Skeletal muscle tissue (tissue), 4 donors: ENCODE results near the gene SLIT3. TPM values are rescaled to one million over a fixed set of nuclear protein-coding genes. Genes with fewer than 3 reads are reported as not detected.
"Not testable (repeated sequence)": the region's sequence is repeated elsewhere in the genome, so short reads cannot be mapped to it uniquely, and the experiment has no call there.

Experiments
- H3K27ac ChIP-seq: one replicate; pipeline ENCODE4 v1.7.0; 2013; ENCODE audit warnings: mild to moderate bottlenecking, low read depth, low read length, inconsistent platforms
- H3K27me3 ChIP-seq, 3 donors: one replicate each; pipeline ENCODE4 v1.7.0; 2013; ENCODE audit warnings: low read length in 3 of 3; ENCODE audit not compliant: control insufficient read depth in 3 of 3, insufficient read depth in 3 of 3
- H3K36me3 ChIP-seq, 3 donors: one replicate each; pipeline ENCODE4 v1.7.0; 2013; ENCODE audit warnings: low read length in 3 of 3; ENCODE audit not compliant: control insufficient read depth in 3 of 3, insufficient read depth in 3 of 3
- H3K4me1 ChIP-seq, 3 donors: one replicate each; pipeline ENCODE4 v1.7.0; 2013; ENCODE audit warnings: low read length in 3 of 3, mild to moderate bottlenecking in 3 of 3; ENCODE audit not compliant: control insufficient read depth in 3 of 3, insufficient read depth in 3 of 3
- H3K4me3 ChIP-seq, 3 donors: one replicate each; pipeline ENCODE4 v1.7.0; 2013; ENCODE audit warnings: low read length in 3 of 3
- H3K9ac ChIP-seq, 3 donors: one replicate each; pipeline ENCODE4 v1.7.0; 2013; ENCODE audit warnings: low read length in 3 of 3, mild to moderate bottlenecking in 3 of 3, moderate library complexity in 2 of 3, low read depth in 1 of 3
- H3K9me3 ChIP-seq, 3 donors: one replicate each; pipeline ENCODE4 v1.7.0; 2013; ENCODE audit warnings: low read length in 3 of 3; ENCODE audit not compliant: control insufficient read depth in 3 of 3
- total RNA-seq: library from RNA; depleted of rRNA; stranded (reverse); fragments of >200 nt; gene quantifications from one replicate; pipeline ENCODE4 v1.2.3, GENCODE V29; 2014
- donor health status: Osteomylitis.

The SLIT3 gene
- total RNA-seq, 1 donor from 2014 or later, result 7.8 TPM

- H3K27ac ChIP-seq, result no peak overlapping the region
- no peaks in the 10 kb centered on the region for H3K9me3 ChIP-seq
Measured at GRCh38 chr5:169149317-169149716, 151.6 kb downstream of the SLIT3 start.

GRCh38 chr5:169148138-169148740 is 152.7 kb downstream of the SLIT3 start:
- Histone ChIP-seq H3K4me1 (peaks cover 0 to 18% (median 2%) of the 10 kb centered on the region in 3 donors), H3K27me3 (no peaks in the 10 kb centered on the region), H3K9me3 (no peaks in the 10 kb centered on the region), H3K27ac (no peak overlapping the region), H3K36me3 (no peaks in the 10 kb centered on the region), H3K9ac (no peak overlapping the region), H3K4me3 (no peak overlapping the region)

More at GRCh38 chr5:169149317-169149716, 151.6 kb downstream of the SLIT3 start:
- H3K9ac ChIP-seq, result no peak overlapping the region
- peaks cover 0 to 18% (median 2%) of the 10 kb centered on the region in 3 donors for H3K4me1 ChIP-seq
- H3K36me3 ChIP-seq, result no peaks in the 10 kb centered on the region
- no peaks in the 10 kb centered on the region for H3K27me3 ChIP-seq
- H3K4me3 ChIP-seq, result no peak overlapping the region

GRCh38 chr5:169147534-169147933 is 153.4 kb downstream of the SLIT3 start:
- Histone ChIP-seq H3K27me3 (no peaks in the 10 kb centered on the region), H3K4me1 (peaks cover 2 to 20% (median 3%) of the 10 kb centered on the region in 3 donors), H3K27ac (no peak overlapping the region), H3K9ac (no peak overlapping the region), H3K36me3 (no peaks in the 10 kb centered on the region), H3K4me3 (no peak overlapping the region), H3K9me3 (no peaks in the 10 kb centered on the region)

- no peaks in the 10 kb centered on the region for H3K27me3 ChIP-seq
- H3K27ac ChIP-seq, result no peak overlapping the region
- no peak overlapping the region for H3K4me3 ChIP-seq
- H3K36me3 ChIP-seq, result no peaks in the 10 kb centered on the region
- H3K4me1 ChIP-seq, result peaks cover 5 to 12% (median 6%) of the 10 kb centered on the region in 3 donors
- no peaks in the 10 kb centered on the region for H3K9me3 ChIP-seq
- H3K9ac ChIP-seq, result no peak overlapping the region
Measured at GRCh38 chr5:169146158-169146557, 154.8 kb downstream of the SLIT3 start.

GRCh38 chr5:169142264-169142970 is 158.5 kb downstream of the SLIT3 start:
- Histone ChIP-seq H3K4me3 (no peak overlapping the region), H3K27me3 (no peaks in the 10 kb centered on the region), H3K36me3 (no peaks in the 10 kb centered on the region), H3K9ac (no peak overlapping the region), H3K27ac (peak overlapping the region; percentile 19), H3K9me3 (no peaks in the 10 kb centered on the region), H3K4me1 (peaks cover 9 to 14% (median 9%) of the 10 kb centered on the region in 3 donors)

- not testable (repeated sequence) for H3K27ac ChIP-seq
- peaks cover 9 to 11% (median 9%) of the 10 kb centered on the region in 3 donors for H3K4me1 ChIP-seq
Measured at GRCh38 chr5:169140215-169140614, 160.7 kb downstream of the SLIT3 start.

GRCh38 chr5:169139480-169140050 is 161.4 kb downstream of the SLIT3 start:
- Histone ChIP-seq H3K27me3 (no peaks in the 10 kb centered on the region), H3K27ac (no peak overlapping the region), H3K9me3 (no peaks in the 10 kb centered on the region), H3K4me1 (peaks cover 9 to 11% (median 9%) of the 10 kb centered on the region in 3 donors), H3K36me3 (no peaks in the 10 kb centered on the region), H3K9ac (no peak overlapping the region), H3K4me3 (no peak overlapping the region)

More at GRCh38 chr5:169140215-169140614, 160.7 kb downstream of the SLIT3 start:
- H3K4me3 ChIP-seq, H3K9me3 ChIP-seq, H3K27me3 ChIP-seq, H3K36me3 ChIP-seq, H3K9ac ChIP-seq: not testable (repeated sequence)

- Histone ChIP-seq H3K27ac (no peak overlapping the region), H3K36me3 (no peaks in the 10 kb centered on the region), H3K27me3 (no peaks in the 10 kb centered on the region), H3K9ac (no peak overlapping the region), H3K4me3 (no peak overlapping the region), H3K4me1 (peaks cover 0 to 7% (median 0%) of the 10 kb centered on the region in 3 donors), H3K9me3 (no peaks in the 10 kb centered on the region)
Measured at GRCh38 chr5:169133531-169133930, 167.4 kb downstream of the SLIT3 start.

- Histone ChIP-seq H3K27ac (no peak overlapping the region), H3K36me3 (no peaks in the 10 kb centered on the region), H3K9ac (no peak overlapping the region), H3K27me3 (no peaks in the 10 kb centered on the region), H3K4me3 (no peak overlapping the region), H3K9me3 (no peaks in the 10 kb centered on the region), H3K4me1 (peaks cover 0 to 7% (median 3%) of the 10 kb centered on the region in 3 donors)
Measured at GRCh38 chr5:169132302-169132660, 168.7 kb downstream of the SLIT3 start.
